HepG2 (cell line): ENCODE results near the gene PCDH12. TPM values are rescaled to one million over a fixed set of nuclear protein-coding genes. Genes with fewer than 3 reads are reported as not detected.

Experiments
- CREB3 ChIP-seq: sonication (generic); formaldehyde crosslinking; IDR thresholded peaks from 2 replicates; pipeline ENCODE4 v1.5.0; 2020; ENCODE audit warnings: missing genetic modification reagents
- DBP ChIP-seq: sonication (generic); formaldehyde crosslinking; IDR thresholded peaks from 2 replicates; pipeline ENCODE4 v1.4.0; 2020; ENCODE audit warnings: missing genetic modification reagents; ENCODE audit errors: not compliant biosample characterization
- DPF2 ChIP-seq: sonication (generic); formaldehyde crosslinking; IDR thresholded peaks from 2 replicates; pipeline ENCODE4 v1.4.0; 2020; ENCODE audit warnings: mild to moderate bottlenecking, low read depth, missing genetic modification reagents, borderline replicate concordance
- HNRNPH1 ChIP-seq: fragments of 200-400 bp; formaldehyde crosslinking; optimal IDR thresholded peaks from 2 replicates; pipeline ENCODE3; 2017; ENCODE audit warnings: mild to moderate bottlenecking, low read depth, low read length
- IKZF4 ChIP-seq: sonication (generic); formaldehyde crosslinking; IDR thresholded peaks from 2 replicates; pipeline ENCODE4 v1.5.1; 2020; ENCODE audit warnings: borderline replicate concordance, mild to moderate bottlenecking, low read depth, missing genetic modification reagents; ENCODE audit errors: not compliant biosample characterization
- KAT8 ChIP-seq: IDR thresholded peaks from 2 replicates; pipeline ENCODE4 v1.6.1; 2016; ENCODE audit warnings: missing genetic modification reagents, missing compliant biosample characterization
- LCORL ChIP-seq, 2 experiments: fragments of 450-650 bp in 1 of 2; sonication (generic) in 1 of 2; formaldehyde crosslinking in 1 of 2; IDR thresholded peaks; 2 replicates each; pipeline versions ENCODE4 v1.5.0 to v1.6.1; 2017 to 2020; ENCODE audit warnings: antibody characterized with exemption in 1 of 2, missing genetic modification reagents in 1 of 2
- NFE2L1 ChIP-seq: sonication (generic); formaldehyde crosslinking; IDR thresholded peaks from 2 replicates; pipeline ENCODE4 v1.4.0; 2020; ENCODE audit warnings: missing genetic modification reagents, mild to moderate bottlenecking, borderline replicate concordance
- NFE2L2 ChIP-seq: fragments of 150-350 bp; IDR thresholded peaks from 2 replicates; pipeline ENCODE4 v1.6.1; 2014; ENCODE audit warnings: low read length
- NPAS2 ChIP-seq: sonication (generic); formaldehyde crosslinking; IDR thresholded peaks from 2 replicates; pipeline ENCODE4 v1.8.0; 2022; ENCODE audit warnings: mild to moderate bottlenecking, missing genetic modification reagents, borderline replicate concordance
- RELA ChIP-seq: sonication (generic); formaldehyde crosslinking; IDR thresholded peaks from 2 replicates; pipeline ENCODE4 v1.4.0; 2020; ENCODE audit warnings: missing genetic modification reagents
- TBX2 ChIP-seq: sonication (generic); formaldehyde crosslinking; IDR thresholded peaks from 2 replicates; pipeline ENCODE4 v1.5.0; 2020; ENCODE audit warnings: missing genetic modification reagents, mild to moderate bottlenecking, borderline replicate concordance
- TOE1 ChIP-seq: sonication (generic); formaldehyde crosslinking; IDR thresholded peaks from 2 replicates; pipeline ENCODE4 v1.4.0; 2020; ENCODE audit warnings: mild to moderate bottlenecking, missing genetic modification reagents
- ZBTB10 ChIP-seq: sonication (generic); formaldehyde crosslinking; IDR thresholded peaks from 2 replicates; pipeline ENCODE4 v1.4.0; 2020; ENCODE audit warnings: missing genetic modification reagents, borderline replicate concordance
- ZBTB39 ChIP-seq: sonication (generic); formaldehyde crosslinking; IDR thresholded peaks from 2 replicates; pipeline ENCODE4 v1.5.0; 2020; ENCODE audit warnings: missing genetic modification reagents
- ZNF20 ChIP-seq: sonication (generic); formaldehyde crosslinking; IDR thresholded peaks from 2 replicates; pipeline ENCODE4 v1.4.0; 2020; ENCODE audit warnings: mild to moderate bottlenecking, moderate library complexity, missing genetic modification reagents
- ZNF280B ChIP-seq: sonication (generic); formaldehyde crosslinking; IDR thresholded peaks from 2 replicates; pipeline ENCODE4 v1.5.0; 2020; ENCODE audit warnings: missing genetic modification reagents, mild to moderate bottlenecking, borderline replicate concordance
- ZNF337 ChIP-seq: sonication (generic); formaldehyde crosslinking; IDR thresholded peaks from 2 replicates; pipeline ENCODE4 v1.5.1; 2020; ENCODE audit warnings: missing genetic modification reagents, low read depth, mild to moderate bottlenecking, borderline replicate concordance
- ZSCAN20 ChIP-seq: sonication (generic); formaldehyde crosslinking; IDR thresholded peaks from 2 replicates; pipeline ENCODE4 v1.4.0; 2020; ENCODE audit warnings: missing genetic modification reagents, mild to moderate bottlenecking, borderline replicate concordance
- polyA plus RNA-seq, 8 experiments: library from polyadenylated mRNA; depleted of rRNA in 3 of 8; stranded (reverse) in 7 of 8; unstranded in 1 of 8; fragments of >200 nt; fragmentation: Illumina TruSeq in 4 of 8; extraction: Trizol in 4 of 8; gene quantifications; 2 replicates each; pipeline versions ENCODE4 v1.2.1 to v1.2.3, GENCODE V29; 2011 to 2016; ENCODE audit warnings: low read depth in 4 of 8, missing spikeins in 1 of 8, mixed read lengths in 1 of 8; ENCODE audit not compliant: insufficient read depth in 1 of 8
- total RNA-seq, 5 experiments: library from RNA; depleted of rRNA; stranded (reverse); fragments of >200 nt; fragmentation: Illumina TruSeq; extraction: Trizol; gene quantifications; 2 replicates each; pipeline ENCODE4 v1.2.3, GENCODE V29; 2016; ENCODE audit warnings: low read depth in 1 of 5

The PCDH12 gene
- total and polyA plus RNA-seq, 2 of the 13 experiments (the other 11 are each of a cell fraction or from before 2014, with no cell fraction given) = not detected

GRCh38 chr5:141914199-141914743 is 43.7 kb downstream of the PCDH12 start (continued):
- TF ChIP-seq NPAS2 (no peak), LCORL (IDR thresholded peaks at IDR 0.05) (no peak), LCORL (CRISPR knock-in tag; IDR thresholded peaks at IDR 0.05) (peak; percentile 77; the same call in 1 of the 2 replicates), ZBTB10 (no peak), DBP (no peak), ZNF280B (CRISPR knock-in tag) (peak; percentile 60; the same call in 1 of the 2 replicates), ZSCAN20 (CRISPR knock-in tag) (no peak), NFE2L1 (CRISPR knock-in tag) (no peak), RELA (CRISPR knock-in tag) (no peak), ZNF337 (CRISPR knock-in tag) (no peak), CREB3 (CRISPR knock-in tag) (0 out of 2 replicates have a peak, but pooled peaks have one; percentile 39), IKZF4 (CRISPR knock-in tag) (peak; percentile 21), TBX2 (CRISPR knock-in tag) (no peak), ZNF20 (no peak), HNRNPH1 (no peak), DPF2 (CRISPR knock-in tag) (no peak), KAT8 (CRISPR knock-in tag) (0 out of 2 replicates have a peak, but pooled peaks have one; percentile 13), TOE1 (no peak), ZBTB39 (CRISPR knock-in tag) (no peak), NFE2L2 (no peak)
